Type B pancreatic cell (in vitro differentiated cells): ENCODE data around the gene NCBP3. TPM values are rescaled to one million over a fixed set of nuclear protein-coding genes. Genes with fewer than 3 reads are reported as not detected.

Experiments
- DNase-seq: peaks from one replicate; pipeline ENCODE4 v3.0.0; 2021; ENCODE audit warnings: mixed read lengths; ENCODE audit not compliant: unreplicated experiment; ENCODE audit errors: extremely low spot score
- H3K27ac Mint-ChIP-seq: 2 replicates; pipeline ENCODE4 v1.8.0; 2021; ENCODE audit warnings: mild to moderate bottlenecking, mixed read lengths
- H3K27me3 Mint-ChIP-seq: 2 replicates; pipeline ENCODE4 v1.8.0; 2021; ENCODE audit warnings: mixed read lengths
- H3K36me3 Mint-ChIP-seq: 2 replicates; pipeline ENCODE4 v1.8.0; 2021; ENCODE audit warnings: mixed read lengths
- H3K4me1 Mint-ChIP-seq: one replicate; pipeline ENCODE4 v1.8.0; 2021; ENCODE audit warnings: mixed read lengths; ENCODE audit not compliant: unreplicated experiment
- H3K4me3 Mint-ChIP-seq: 2 replicates; pipeline ENCODE4 v1.8.0; 2021; ENCODE audit warnings: mild to moderate bottlenecking, mixed read lengths
- H3K9me3 Mint-ChIP-seq: 2 replicates; pipeline ENCODE4 v1.8.0; 2021; ENCODE audit warnings: mixed read lengths
- total RNA-seq: library from RNA; stranded (reverse); gene quantifications from 2 replicates; pipeline ENCODE4 v1.2.1, GENCODE V29; 2021; ENCODE audit warnings: low replicate concordance
- TF ChIP-seq, protein P1 (sequence below): fragments of 200-600 bp; sonication (generic); conservative IDR thresholded peaks from 2 replicates; pipeline ENCODE4 v1.5.0; 2021; ENCODE audit warnings: antibody characterized with exemption, mild to moderate bottlenecking

The NCBP3 gene
- total RNA-seq, 1 donor from 2014 or later = 58.2 TPM

- TF ChIP-seq, protein P1, sequence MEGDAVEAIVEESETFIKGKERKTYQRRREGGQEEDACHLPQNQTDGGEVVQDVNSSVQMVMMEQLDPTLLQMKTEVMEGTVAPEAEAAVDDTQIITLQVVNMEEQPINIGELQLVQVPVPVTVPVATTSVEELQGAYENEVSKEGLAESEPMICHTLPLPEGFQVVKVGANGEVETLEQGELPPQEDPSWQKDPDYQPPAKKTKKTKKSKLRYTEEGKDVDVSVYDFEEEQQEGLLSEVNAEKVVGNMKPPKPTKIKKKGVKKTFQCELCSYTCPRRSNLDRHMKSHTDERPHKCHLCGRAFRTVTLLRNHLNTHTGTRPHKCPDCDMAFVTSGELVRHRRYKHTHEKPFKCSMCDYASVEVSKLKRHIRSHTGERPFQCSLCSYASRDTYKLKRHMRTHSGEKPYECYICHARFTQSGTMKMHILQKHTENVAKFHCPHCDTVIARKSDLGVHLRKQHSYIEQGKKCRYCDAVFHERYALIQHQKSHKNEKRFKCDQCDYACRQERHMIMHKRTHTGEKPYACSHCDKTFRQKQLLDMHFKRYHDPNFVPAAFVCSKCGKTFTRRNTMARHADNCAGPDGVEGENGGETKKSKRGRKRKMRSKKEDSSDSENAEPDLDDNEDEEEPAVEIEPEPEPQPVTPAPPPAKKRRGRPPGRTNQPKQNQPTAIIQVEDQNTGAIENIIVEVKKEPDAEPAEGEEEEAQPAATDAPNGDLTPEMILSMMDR = no peak
- Mint-ChIP-seq H3K4me1 (peaks cover 19% of the 10 kb centered on the region), H3K9me3 (no peaks in the 10 kb centered on the region), H3K27ac (no peak overlapping the region), H3K27me3 (peaks cover 7% of the 10 kb centered on the region), H3K36me3 (no peaks in the 10 kb centered on the region), H3K4me3 (no peak overlapping the region)
- no peak for DNase-seq
These were observed 39.9 kb upstream of the NCBP3 start for GRCh38 chr17:3885970-3886369.

DNA sequence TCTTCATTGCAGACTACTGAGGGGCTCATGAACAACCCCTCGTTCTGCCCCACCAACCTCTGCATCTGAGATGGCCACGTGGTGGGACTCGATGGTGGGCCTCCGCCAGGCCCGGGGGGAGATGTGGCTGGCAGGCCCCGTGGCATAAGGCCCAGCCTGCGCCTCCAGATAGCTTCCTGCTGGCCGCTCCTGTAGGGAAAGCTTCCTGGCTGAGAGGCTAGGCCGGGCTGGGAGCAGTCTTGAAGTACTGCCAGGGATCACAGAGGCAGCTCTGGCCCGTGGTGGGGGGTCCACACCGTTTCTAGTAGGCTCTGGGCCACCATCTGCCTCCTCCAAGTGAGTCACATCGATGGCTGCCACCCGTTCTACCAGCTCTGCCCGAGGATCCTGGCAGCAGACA, 39.2 kb upstream of the NCBP3 start:
- H3K27me3 Mint-ChIP-seq = peaks cover 1% of the 10 kb centered on the region
- H3K4me3 Mint-ChIP-seq = no peak overlapping the region
- no peaks in the 10 kb centered on the region for H3K36me3 Mint-ChIP-seq
- H3K27ac Mint-ChIP-seq = no peak overlapping the region
- no peaks in the 10 kb centered on the region for H3K9me3 Mint-ChIP-seq
- DNase-seq = no peak
- H3K4me1 Mint-ChIP-seq = peaks cover 14% of the 10 kb centered on the region
- TF ChIP-seq, protein P1 = no peak

DNA sequence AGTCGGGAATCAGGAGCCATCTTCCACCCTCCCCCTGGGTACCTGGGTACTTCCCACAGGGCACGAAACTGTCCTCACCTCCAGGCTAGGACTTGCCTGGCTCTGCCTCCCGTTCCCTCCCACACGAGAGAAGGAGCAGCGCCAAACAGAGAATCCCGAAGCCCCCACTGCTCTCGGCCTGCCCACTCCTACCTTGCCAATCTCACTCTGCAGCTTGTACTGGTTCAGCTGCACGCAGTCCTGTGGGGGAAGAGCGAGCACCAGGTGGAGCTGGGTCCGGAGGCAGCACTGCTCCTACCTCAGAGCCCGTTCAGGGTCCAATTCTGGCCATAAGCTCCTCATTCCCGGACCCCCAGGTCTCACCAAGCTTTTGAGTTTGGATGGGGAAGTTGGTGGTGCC, 38.1 kb upstream of the NCBP3 start:
- H3K4me3 Mint-ChIP-seq = no peak overlapping the region
- H3K4me1 Mint-ChIP-seq = peaks cover 20% of the 10 kb centered on the region
- H3K27me3 Mint-ChIP-seq = no peaks in the 10 kb centered on the region
- DNase-seq = no peak
- no peak overlapping the region for H3K27ac Mint-ChIP-seq
- H3K36me3 Mint-ChIP-seq = no peaks in the 10 kb centered on the region
- TF ChIP-seq, protein P1 = no peak
- H3K9me3 Mint-ChIP-seq = no peaks in the 10 kb centered on the region

DNA sequence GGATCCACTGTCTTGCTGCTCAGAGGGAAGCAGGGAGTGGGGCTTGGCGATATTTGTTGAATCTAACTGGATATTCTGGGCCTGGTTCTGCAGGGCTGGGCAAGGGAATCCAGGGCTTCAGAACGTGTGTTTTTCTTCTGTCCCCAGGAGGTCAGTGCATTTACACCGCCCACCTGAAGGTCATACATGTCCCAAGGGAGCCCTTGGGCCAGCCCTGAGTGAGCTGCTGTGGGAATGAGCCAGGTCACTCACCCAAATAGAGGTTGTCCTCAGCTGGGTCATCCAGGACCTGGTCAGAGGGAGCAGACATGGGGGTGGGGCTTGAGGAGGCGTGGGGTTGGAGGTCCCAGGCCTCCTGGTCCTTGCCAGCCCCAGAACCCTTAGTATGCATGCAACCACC, 36.2 kb upstream of the NCBP3 start:
- Mint-ChIP-seq H3K9me3 (no peaks in the 10 kb centered on the region), H3K27me3 (no peaks in the 10 kb centered on the region), H3K27ac (no peak overlapping the region), H3K4me3 (no peak overlapping the region), H3K4me1 (peaks cover 18% of the 10 kb centered on the region), H3K36me3 (no peaks in the 10 kb centered on the region)
- DNase-seq = no peak
- TF ChIP-seq, protein P1 = no peak

GRCh38 chr17:3880983-3881382, 34.9 kb upstream of the NCBP3 start:
- TF ChIP-seq, protein P1 = no peak
- Mint-ChIP-seq H3K4me3 (no peak overlapping the region), H3K27me3 (no peaks in the 10 kb centered on the region), H3K9me3 (no peaks in the 10 kb centered on the region), H3K27ac (no peak overlapping the region), H3K36me3 (no peaks in the 10 kb centered on the region), H3K4me1 (peaks cover 11% of the 10 kb centered on the region)
- DNase-seq = no peak
